ENCODE measurements around the gene CSRNP2. TPM values are rescaled to one million over a fixed set of nuclear protein-coding genes. Genes with fewer than 3 reads are reported as not detected.

CSRNP2 gene, protein sequence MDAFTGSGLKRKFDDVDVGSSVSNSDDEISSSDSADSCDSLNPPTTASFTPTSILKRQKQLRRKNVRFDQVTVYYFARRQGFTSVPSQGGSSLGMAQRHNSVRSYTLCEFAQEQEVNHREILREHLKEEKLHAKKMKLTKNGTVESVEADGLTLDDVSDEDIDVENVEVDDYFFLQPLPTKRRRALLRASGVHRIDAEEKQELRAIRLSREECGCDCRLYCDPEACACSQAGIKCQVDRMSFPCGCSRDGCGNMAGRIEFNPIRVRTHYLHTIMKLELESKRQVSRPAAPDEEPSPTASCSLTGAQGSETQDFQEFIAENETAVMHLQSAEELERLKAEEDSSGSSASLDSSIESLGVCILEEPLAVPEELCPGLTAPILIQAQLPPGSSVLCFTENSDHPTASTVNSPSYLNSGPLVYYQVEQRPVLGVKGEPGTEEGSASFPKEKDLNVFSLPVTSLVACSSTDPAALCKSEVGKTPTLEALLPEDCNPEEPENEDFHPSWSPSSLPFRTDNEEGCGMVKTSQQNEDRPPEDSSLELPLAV
- 7.7 TPM for total RNA-seq

DNA sequence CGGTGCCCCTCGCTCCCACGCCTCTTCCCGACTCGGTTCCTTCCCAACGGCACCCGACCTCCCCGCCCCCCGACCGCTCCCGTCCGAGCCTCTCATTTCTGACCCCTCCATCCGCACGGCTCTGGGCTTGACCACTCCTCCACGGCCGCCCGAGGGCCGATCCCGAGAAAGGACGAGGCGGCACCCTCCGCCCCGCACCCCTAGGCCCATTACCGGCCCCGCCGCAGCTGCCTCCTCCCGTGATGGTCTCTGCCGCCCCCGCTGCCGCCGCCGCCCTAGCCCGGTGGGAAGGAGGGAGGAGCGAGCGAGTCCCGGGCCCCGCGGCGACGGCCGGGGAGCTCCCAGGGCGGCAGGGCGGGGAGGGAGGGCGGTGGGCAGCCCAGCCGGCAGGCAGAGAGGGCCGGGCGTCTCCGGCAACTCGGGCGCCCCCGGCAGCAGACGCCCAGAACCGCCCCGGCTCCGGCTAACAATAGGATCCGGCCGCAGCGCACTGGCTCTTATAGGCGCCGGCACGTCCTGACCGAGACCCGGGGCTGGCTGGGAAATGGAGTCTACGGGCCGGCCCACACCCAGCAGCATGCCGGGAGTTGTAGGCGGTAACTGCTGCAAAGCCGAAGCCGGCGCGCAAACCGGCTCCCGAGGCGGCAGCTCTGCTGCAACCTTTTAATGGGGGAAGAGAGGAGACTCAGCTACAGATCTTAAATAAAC lies at the start of gene CSRNP2:
Gene CSRNP2 (minus strand): TSS at position 471 of the 708 bp plus-strand sequence. CDS start 7,035 bp downstream, outside the sequence.
- Histone ChIP-seq H3K4me3 (ENCODE audit: low read length) (peak within 1 kb of the TSS; percentile 69), H3K9me3 (ENCODE audit: low read depth, low read length) (no peaks in the 10 kb centered on the region), H3K4me1 (ENCODE audit: insufficient read depth, low read length) (peaks cover 29% of the 10 kb centered on the region), H3K27me3 (ENCODE audit: insufficient read depth, low read length) (no peaks in the 10 kb centered on the region)

DNA sequence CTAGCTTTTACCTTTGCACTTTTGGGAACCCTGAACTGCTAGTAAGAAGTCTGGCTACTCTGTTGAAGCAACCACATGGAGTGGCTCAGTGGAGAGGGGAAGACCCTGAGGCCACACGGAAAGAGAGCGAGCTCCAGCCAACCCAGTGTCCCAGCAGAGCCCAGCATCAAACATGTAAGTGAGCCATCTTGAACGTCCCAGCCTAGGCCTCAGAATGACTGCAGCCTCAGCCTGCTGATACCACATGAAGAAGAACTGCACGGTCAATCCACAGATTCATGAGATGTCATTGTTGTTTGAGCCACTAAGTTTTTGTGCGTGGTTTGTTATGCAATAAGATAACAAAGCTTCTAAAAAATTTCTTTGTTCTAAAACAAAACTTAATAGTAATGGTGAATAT lies 49.3 kb upstream of the CSRNP2 start:
- Histone ChIP-seq H3K27me3 (ENCODE audit: insufficient read depth, low read length) (no peaks in the 10 kb centered on the region), H3K9me3 (ENCODE audit: low read depth, low read length) (no peaks in the 10 kb centered on the region), H3K4me1 (ENCODE audit: insufficient read depth, low read length) (no peaks in the 10 kb centered on the region), H3K4me3 (ENCODE audit: low read length) (no peak overlapping the region)

DNA sequence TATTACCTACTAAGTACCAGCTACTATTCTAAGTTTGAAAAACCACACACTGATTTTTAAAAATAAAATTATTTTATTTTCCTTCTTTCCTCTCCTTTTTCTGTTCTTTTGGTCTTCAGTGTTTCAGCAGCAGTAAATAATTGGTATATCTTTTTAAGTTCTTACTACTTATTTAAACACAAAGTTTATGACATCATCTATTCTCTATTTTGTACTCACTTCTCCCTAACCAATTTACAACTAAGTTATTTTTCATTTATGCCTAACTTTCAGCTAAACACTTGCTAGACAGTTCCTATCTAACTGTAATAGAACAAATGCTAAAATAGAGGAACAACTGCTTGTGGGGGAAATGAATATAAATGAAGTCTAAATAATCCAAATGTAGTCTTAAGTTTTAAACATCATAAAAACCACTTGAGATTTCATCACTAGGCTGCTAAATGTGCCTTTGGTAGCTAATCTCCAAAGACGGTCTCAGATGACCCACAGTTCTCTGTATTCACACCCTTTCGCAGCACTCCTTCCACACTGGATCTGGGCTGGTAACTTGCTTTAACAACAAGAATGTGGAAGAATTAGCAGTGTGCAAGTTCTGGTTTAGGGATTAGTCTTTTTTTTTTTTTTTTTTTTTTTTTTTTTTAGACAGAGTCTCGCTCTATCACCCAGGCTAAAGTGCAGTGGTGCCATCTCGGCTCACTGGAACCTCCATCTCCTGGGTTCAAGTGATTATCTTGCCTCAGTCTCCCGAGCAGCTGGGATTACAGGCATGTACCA lies 48.5 kb upstream of the CSRNP2 start:
- H3K9me3 ChIP-seq (ENCODE audit: low read depth, low read length) = no peaks in the 10 kb centered on the region
- no peaks in the 10 kb centered on the region for H3K27me3 ChIP-seq (ENCODE audit: insufficient read depth, low read length)
- no peaks in the 10 kb centered on the region for H3K4me1 ChIP-seq (ENCODE audit: insufficient read depth, low read length)
- no peak overlapping the region for H3K4me3 ChIP-seq (ENCODE audit: low read length)

DNA sequence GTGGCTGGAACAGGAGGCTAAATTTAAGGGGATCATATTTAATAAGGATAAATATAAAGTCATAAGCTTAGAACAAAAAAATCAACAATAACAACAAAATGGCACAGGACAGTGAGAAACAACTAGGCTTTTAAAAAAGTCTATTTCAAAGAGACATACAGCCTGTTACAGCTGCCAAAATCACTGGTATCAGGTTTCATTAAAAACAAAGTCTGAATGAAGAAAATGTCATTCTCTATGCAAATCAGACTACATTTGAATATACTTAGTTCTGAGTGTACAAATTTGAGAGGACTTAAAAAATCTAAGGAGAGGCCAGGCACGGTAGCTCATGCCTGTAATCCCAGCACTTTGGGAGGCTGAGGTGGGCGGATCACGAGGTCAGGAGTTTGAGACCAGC lies 45.5 kb upstream of the CSRNP2 start:
- no peaks in the 10 kb centered on the region for H3K4me1 ChIP-seq (ENCODE audit: insufficient read depth, low read length)
- H3K27me3 ChIP-seq (ENCODE audit: insufficient read depth, low read length) = no peaks in the 10 kb centered on the region
- H3K4me3 ChIP-seq (ENCODE audit: low read length) = no peak overlapping the region
- H3K9me3 ChIP-seq (ENCODE audit: low read depth, low read length) = no peaks in the 10 kb centered on the region

DNA sequence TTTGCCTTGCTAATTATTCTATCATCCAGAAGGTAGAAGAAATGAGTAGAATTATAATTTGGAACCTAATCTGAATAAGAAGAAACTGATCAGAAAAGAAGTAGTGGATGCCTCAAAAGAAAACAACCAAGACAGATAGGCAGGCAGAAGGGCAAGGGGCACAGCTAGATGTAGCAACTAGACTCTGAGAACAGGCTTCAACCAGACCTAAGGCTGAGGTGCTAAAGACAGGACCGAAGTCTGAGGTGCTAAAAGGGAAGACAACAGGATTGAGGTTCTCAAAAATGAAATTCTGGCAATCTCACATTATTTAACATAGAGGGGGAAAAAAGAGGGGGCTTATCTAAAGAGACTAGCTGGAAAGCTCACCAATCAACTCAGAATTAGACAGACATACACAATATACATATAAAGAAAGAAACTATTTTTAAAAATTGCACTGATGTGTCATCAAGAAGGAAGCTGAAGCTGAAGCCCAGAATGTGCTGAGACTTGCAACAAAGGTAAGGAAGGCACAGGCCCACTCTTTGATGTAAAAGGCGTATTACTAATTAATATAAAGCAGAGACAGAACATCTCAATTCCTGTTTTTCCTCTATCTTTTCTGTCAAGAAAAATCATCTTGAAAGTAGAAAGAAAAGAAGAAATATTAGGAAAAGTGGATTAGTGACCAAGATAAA lies 43.8 kb upstream of the CSRNP2 start:
- H3K9me3 ChIP-seq (ENCODE audit: low read depth, low read length) = no peaks in the 10 kb centered on the region
- H3K4me1 ChIP-seq (ENCODE audit: insufficient read depth, low read length) = no peaks in the 10 kb centered on the region
- no peaks in the 10 kb centered on the region for H3K27me3 ChIP-seq (ENCODE audit: insufficient read depth, low read length)

DNA sequence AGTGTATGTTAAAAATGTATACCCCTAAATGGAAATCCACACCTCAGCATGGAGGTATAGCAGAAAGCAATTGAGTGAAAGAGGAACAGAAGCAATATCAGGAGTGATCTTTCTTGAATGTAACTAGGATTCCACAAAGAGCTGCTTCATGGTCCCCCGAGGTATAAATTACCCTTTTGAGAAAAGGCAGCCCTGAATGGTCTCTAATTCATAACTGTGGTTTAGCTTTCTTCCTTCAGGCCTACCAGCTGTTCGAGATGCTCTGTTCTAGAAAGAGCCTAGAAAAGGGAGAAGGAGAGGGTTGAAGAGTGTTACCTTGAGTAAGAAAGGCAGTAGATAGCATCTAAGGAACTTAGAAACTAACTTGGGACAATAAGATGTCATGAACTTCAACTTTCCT lies 42.9 kb upstream of the CSRNP2 start:
- no peak overlapping the region for H3K4me3 ChIP-seq (ENCODE audit: low read length)
- no peaks in the 10 kb centered on the region for H3K4me1 ChIP-seq (ENCODE audit: insufficient read depth, low read length)
- no peaks in the 10 kb centered on the region for H3K9me3 ChIP-seq (ENCODE audit: low read depth, low read length)
- no peaks in the 10 kb centered on the region for H3K27me3 ChIP-seq (ENCODE audit: insufficient read depth, low read length)

More for the DNA sequence above, 43.8 kb upstream of the CSRNP2 start:
- no peak overlapping the region for H3K4me3 ChIP-seq (ENCODE audit: low read length)

DNA sequence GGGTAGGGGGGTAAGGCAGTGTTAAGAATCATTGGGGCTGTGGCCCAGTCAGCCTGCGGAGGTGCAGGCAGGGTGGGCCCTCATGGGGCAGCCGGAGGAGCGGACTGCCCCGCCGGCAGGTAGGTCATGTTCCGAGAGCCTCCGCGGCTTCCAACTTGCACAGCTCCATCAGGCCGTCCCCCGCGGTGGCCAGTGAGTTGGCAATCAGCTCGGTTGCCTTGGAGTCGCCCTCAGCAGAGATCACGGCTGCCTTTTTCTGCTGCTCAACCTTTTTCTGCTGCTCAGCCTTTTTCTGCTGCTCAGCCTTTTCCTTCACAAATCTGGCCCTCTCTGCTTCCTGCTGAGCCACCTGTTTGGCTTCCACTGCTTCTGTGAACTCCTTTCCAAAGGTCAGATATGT lies 41.1 kb upstream of the CSRNP2 start:
- Histone ChIP-seq H3K4me1 (ENCODE audit: insufficient read depth, low read length) (no peaks in the 10 kb centered on the region), H3K9me3 (ENCODE audit: low read depth, low read length) (no peaks in the 10 kb centered on the region), H3K4me3 (ENCODE audit: low read length) (no peak overlapping the region), H3K27me3 (ENCODE audit: insufficient read depth, low read length) (no peaks in the 10 kb centered on the region)

DNA sequence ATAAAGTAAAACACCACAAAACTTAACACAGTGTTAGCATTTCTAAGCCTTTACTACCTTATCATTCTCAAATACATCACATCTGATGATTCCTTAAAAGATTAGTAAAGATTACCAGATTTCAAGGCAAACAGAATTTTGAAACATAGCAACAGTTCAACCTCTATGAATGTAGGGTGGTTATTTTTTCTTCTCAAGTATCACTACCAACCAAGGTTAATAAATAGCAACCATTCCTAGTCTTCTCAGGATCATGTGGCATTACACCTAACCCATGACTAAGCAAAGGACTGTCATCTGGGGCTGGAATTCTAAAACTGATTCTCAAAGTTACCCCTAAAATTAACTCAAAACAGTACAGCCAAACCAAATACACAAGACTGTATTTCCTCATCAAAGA lies 39.4 kb upstream of the CSRNP2 start:
- no peaks in the 10 kb centered on the region for H3K9me3 ChIP-seq (ENCODE audit: low read depth, low read length)

DNA sequence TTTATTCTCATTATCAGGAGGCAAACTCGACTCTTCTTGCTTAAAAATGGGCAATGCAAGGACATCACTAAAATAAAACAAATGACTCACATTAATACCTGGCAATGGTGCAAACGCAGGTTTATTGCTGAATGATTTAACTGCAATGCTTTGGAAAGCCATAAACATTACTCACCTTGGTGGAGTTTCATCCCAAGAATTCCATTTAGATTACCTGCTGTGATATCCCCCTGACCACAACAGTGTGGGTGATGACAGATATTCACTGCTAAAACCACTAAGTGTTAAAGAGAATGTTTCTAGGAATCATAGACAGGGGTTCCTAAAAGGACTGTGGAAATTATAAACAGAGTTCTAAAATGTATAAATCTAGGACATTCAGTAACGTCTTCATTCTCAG lies 35.3 kb upstream of the CSRNP2 start:
- Histone ChIP-seq H3K9me3 (ENCODE audit: low read depth, low read length) (no peaks in the 10 kb centered on the region), H3K4me3 (ENCODE audit: low read length) (no peak overlapping the region), H3K27me3 (ENCODE audit: insufficient read depth, low read length) (no peaks in the 10 kb centered on the region)

More for the DNA sequence above, 39.4 kb upstream of the CSRNP2 start:
- Histone ChIP-seq H3K4me3 (ENCODE audit: low read length) (no peak overlapping the region), H3K27me3 (ENCODE audit: insufficient read depth, low read length) (no peaks in the 10 kb centered on the region), H3K4me1 (ENCODE audit: insufficient read depth, low read length) (no peaks in the 10 kb centered on the region)

DNA sequence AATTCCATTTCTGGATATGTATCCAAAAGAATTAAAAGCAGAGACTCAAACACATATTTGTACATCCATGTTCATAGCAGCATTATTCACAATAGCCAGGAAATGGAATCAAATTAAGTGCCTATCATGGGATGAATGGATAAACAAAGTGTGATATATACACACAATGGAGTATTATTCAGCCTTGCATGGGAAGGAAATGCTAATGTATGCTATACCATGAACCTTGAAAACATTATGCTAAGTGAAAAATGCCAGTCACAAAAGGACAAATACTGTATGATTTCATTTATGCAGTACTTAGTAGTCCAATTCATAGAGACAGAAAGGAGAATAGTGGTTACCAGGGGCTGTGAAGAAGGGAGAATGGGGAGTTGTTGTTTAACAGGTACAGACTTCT lies 32.1 kb upstream of the CSRNP2 start:
- no peak overlapping the region for H3K4me3 ChIP-seq (ENCODE audit: low read length)
- no peaks in the 10 kb centered on the region for H3K4me1 ChIP-seq (ENCODE audit: insufficient read depth, low read length)
- H3K9me3 ChIP-seq (ENCODE audit: low read depth, low read length) = no peaks in the 10 kb centered on the region
- no peaks in the 10 kb centered on the region for H3K27me3 ChIP-seq (ENCODE audit: insufficient read depth, low read length)

More for the DNA sequence above, 35.3 kb upstream of the CSRNP2 start:
- no peaks in the 10 kb centered on the region for H3K4me1 ChIP-seq (ENCODE audit: insufficient read depth, low read length)

DNA sequence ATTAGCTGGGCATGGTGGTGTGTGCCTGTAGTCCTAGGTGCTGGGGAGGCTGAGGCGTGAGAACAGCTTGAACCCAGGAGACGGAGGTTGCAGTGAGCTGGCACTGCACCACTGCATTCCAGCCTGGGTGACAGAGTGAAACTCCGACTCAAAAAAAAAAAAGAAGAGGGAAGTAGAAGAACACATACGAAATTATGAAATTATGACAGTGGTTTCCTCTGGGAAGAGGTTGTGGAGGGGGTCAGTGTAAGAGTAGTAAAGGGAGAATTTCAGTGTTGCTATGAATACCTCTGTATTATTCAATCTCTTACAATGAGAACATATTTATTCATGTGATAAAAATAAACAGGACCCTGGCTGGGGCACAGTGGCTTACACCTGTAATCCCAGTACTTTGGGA lies 24.7 kb upstream of the CSRNP2 start:
- Histone ChIP-seq H3K4me3 (ENCODE audit: low read length) (no peak overlapping the region), H3K4me1 (ENCODE audit: insufficient read depth, low read length) (peaks cover 5% of the 10 kb centered on the region), H3K27me3 (ENCODE audit: insufficient read depth, low read length) (no peaks in the 10 kb centered on the region), H3K9me3 (ENCODE audit: low read depth, low read length) (no peaks in the 10 kb centered on the region)

DNA sequence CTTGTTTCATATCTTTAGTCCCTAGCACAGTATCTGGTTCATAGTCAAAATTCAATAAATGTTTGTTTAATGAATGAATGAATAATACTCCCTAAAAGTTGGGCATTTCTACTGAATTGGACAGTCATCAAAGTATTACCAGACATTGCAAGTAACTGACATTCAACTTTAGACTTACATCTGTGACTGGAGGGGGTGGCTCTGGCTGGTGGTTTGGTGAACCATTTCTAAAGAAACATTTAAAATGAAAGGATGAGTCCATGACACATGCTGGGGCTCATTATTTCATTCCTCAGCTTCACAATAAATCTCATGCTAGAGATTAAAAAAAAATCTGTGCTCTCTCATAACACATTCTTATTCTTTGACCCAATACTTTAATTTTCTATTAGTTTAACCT lies 20.6 kb upstream of the CSRNP2 start:
- peaks cover 5% of the 10 kb centered on the region for H3K4me1 ChIP-seq (ENCODE audit: insufficient read depth, low read length)
- no peaks in the 10 kb centered on the region for H3K27me3 ChIP-seq (ENCODE audit: insufficient read depth, low read length)
- no peak overlapping the region for H3K4me3 ChIP-seq (ENCODE audit: low read length)
- H3K9me3 ChIP-seq (ENCODE audit: low read depth, low read length) = no peaks in the 10 kb centered on the region

DNA sequence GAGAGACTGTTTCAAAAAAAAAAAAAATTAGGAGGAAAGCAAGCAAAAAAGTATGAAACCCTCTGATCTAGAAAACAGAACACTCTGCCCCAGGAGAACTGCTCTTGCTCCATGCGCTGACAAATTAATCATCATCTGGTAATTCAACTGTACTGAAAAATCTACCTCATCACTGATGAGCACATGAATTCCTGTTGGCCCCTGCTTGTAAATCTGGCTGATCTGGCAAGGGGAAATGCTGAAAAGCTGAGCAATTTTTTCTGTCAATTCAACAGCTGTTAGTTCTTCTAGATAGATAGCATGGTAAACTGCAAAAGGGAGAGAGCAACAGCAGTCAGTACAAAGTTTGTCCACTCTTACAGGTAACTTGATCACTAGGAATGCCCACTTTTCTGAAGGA lies 15.2 kb upstream of the CSRNP2 start:
- no peaks in the 10 kb centered on the region for H3K27me3 ChIP-seq (ENCODE audit: insufficient read depth, low read length)
- no peaks in the 10 kb centered on the region for H3K4me1 ChIP-seq (ENCODE audit: insufficient read depth, low read length)
- H3K9me3 ChIP-seq (ENCODE audit: low read depth, low read length) = no peaks in the 10 kb centered on the region
- no peak overlapping the region for H3K4me3 ChIP-seq (ENCODE audit: low read length)

DNA sequence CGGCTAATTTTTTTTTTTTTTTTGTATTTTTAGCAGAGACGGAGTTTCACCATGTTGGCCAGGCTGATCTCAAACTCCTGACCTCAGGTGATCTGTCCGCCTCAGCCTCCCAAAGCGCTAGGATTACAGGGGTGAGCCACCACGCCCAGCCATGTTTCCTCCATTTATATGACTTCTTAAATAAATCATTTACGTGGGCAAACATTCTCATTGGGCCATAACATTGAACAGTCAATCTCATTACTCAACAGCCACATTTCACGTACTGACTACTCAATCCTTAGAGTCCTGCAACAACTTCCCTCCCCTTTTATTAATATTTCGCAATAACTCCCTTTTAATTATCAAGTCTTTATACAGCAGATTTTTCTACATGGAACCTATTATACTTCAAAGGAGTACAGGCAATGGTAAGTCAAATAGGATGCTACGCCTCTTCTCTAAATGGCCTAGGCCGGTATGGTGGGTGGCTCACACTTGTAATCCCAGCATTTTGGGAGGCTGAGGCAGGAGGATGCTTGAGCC lies 7.4 kb upstream of the CSRNP2 start:
- Histone ChIP-seq H3K9me3 (ENCODE audit: low read depth, low read length) (no peaks in the 10 kb centered on the region), H3K4me3 (ENCODE audit: low read length) (no peak overlapping the region), H3K27me3 (ENCODE audit: insufficient read depth, low read length) (no peaks in the 10 kb centered on the region), H3K4me1 (ENCODE audit: insufficient read depth, low read length) (peaks cover 7% of the 10 kb centered on the region)

All from mononuclear cell (primary cell).